ENCODE results near the gene KRTAP22-1.

The KRTAP22-1 gene

DNA sequence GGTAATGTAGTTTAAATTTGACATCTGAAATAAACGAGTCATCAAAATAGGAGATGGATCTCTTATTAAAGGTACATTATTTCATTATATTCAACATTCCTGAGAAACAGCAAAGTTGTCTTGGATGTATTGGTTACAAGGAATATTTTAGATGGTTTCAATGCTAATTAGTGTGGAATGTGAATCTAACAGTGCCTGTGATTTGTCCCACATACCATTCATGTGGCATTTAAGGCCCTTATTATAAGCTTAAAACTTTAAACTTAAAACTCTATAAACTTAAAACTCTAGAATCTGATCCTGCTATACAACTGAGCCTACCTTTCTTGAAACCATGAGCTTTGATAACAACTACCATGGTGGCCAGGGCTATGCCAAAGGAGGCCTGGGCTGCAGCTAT is at the start of gene KRTAP22-1:
KRTAP22-1 (plus strand) TSS at position 301 of the 400 bp plus-strand sequence.
- DNase-seq, result no peak

DNA sequence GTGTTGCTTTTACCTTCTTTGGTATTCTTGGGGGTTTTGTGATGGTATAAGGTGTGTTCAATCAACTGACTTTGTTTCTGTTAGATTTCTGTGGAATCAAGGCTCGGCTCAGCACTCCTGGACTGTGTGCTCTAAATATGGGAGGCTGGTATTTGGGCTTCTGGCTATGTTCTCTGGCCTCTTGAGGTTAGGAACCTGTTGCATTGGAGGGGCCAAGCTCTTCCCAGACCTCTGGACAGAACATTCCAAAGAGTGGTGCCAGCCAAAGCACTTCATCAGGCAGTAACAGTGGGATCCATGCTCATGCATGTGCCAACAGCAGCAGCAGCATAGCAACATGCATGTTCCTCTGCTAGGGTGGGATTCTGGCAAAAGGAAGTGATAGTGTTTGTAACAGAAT is 48.1 kb upstream of the KRTAP22-1 start:
- no peak for DNase-seq

DNA sequence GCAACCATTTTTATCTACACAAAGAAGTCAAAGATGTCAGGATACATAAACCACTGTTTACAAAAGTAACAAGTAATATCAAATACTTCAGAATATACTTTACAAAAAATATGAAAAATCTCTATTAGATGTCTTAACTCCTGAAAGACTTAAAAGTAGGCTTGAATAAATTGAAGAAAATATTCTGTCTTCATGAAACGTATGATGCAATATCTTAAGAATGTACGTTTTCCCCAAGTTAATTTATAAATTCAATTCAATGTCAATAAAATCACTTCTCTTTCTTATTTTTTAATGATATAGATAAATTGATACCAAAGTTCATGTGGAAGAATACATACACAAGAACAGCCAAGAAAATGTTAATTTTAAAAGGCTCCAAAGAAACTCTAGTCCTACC is 45.8 kb upstream of the KRTAP22-1 start:
- no peak for DNase-seq

DNA sequence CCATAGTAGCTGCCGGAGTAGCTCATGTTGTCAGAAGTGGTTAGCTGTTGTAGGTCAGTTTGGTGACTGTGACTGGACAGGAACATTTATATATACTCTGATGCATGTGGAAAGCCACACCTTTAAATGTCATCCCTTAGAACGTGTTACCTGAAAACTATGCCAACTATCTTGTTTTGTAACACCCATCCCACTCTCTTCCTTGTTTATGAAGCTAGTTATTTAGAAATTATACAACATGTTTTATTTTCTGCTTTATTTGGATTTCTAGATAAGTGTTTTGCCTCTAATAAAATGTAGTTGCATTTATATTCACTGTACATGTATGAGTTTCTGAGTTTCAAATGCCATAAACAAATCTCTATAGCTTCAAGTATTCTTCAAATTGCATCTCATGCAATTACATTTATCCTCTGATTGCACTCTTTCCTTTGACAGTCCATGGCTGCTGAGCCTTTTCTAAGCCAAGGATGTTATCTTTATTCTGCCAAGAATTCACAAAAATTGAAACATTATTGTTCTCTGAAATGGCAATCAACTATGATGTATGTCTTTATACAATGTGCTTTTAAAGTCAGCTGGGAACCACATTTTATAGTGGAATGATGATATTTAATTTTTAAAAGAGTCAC is 39.5 kb upstream of the KRTAP22-1 start, which contains the start of gene KRTAP19-7:
KRTAP19-7 (minus strand) TSS at position 51 of the 632 bp plus-strand sequence; CDS start at position 26, 25 bp downstream.
- no peak for DNase-seq

DNA sequence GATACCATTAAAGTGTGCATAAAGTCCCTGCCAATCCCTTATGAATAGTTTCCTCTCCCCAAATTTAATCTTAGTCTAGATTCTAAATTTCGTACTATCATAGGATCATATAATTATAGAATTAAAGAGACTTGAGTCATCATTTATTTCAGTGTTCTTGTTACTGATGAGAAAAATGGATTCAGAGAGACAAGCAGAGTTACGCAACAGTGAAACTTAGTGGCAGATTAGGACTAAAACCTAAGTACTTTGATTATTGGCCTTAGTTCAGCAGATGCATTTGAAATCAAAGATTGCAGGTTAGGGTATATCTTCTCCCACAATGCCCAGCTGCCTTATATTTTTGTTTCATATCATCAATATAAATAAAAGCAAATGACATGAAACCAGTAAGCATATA is 38.9 kb upstream of the KRTAP22-1 start:
- DNase-seq, result no peak

DNA sequence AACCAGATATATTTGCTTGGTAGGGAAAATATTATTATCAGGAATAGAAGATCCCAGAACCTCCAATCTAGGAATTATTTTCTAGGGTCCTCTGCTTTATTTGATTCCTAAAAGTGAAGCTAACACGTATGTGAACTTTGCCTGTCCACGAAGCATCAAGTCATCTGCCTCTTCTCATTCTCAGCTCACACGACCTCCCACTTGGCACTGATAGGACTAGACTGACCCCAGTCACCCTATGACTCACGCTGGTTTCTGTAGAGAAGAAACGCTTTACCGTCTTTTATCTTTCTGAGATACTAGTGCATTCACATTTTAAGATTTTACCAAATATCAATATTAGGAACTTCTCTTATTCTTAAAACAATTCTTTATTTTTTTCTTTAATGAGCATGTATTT is 37.8 kb upstream of the KRTAP22-1 start:
- DNase-seq, result no peak

DNA sequence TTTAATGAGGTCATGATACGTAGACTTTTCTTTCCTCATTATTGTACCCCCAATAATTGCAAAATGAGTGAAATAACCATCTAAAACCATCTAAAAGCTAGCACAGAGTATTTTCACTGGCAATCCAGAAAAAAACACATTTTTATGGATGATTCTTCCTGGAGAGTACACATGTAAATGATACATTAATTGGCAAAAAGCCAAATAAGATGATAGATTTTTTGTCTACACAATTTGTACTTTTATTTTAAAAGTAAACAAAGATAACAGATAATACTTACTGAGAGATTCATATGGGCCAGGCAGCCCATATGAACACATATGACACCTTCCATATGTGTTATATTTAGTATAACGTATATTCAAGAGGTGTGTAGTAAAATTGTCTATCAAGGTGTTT is 37.3 kb upstream of the KRTAP22-1 start:
- no peak for DNase-seq

DNA sequence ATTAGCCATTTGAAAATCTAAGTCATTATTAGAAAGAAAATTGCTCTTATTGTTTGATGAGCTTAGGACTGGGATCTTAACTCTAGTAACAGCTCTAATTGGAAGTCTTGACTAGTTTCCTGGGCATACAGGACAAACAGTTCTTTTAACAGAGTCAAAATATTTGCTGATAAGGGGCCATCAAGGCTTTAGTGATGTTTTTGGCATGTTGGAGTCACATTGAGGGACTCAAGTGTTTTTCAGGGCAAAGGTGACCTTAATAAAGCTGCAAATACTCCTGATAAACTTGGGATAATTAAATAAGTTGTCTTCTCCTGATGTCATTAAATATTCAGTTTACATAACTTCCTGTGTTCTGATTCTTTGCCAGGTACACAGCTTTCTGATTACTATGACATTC is 33.3 kb upstream of the KRTAP22-1 start:
- DNase-seq, result no peak

DNA sequence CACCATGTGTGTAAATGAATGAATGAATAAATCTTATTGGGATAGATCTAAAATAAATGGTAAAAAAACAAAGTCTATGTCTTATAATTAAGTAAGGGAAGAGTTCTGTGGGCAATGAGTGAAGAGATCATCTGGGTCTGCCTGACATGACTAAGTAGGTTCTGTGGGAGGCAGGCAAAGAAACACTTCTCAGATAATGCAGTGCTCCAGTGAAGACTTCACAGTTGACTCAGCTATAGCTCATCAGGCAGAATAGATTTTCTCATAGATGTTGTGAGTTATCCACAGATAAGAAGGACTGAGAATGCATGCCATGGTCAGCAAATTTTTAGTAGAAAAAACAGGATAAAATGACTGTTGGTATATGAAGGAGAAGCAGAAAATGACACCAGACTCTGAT is 23.1 kb upstream of the KRTAP22-1 start:
- DNase-seq, result no peak

DNA sequence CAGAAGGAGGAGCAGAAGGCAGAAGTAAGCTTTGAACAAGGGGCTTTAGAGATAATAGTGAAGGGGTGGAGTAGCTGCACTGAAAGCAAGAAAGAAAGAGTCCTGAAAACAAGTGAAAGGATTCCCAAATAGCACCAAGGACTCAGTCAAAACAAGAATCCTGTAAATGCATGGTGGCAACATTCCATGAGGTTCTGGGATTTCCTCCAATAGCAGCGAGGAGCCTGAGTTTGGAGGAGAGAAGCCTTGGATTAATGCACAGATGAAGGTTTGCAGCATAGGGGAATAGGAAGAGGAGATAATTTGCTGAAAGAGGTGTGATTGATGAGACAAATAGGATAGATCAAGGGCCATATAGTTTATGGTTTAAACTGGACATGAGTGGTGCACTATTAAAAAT is 21.5 kb upstream of the KRTAP22-1 start:
- DNase-seq, result no peak

DNA sequence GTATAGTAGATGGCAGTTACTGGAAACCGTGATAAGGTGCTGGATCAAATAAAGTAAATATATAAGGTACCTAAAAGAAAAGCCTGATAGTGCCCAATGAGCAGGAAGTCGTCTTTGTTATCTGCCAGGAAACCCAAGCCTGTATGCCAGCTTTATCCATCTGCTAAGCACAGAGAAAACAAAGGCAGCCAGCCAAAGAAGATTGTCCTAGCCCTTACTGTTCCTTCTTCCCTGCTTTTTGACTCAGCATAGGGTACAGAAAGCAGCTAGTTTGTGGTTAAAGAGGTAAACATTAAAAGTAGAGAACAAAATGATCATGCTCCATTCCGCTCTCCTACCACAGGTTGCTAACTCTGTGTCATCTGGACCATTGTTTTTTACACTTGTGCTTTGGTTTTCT is 20.8 kb upstream of the KRTAP22-1 start:
- no peak for DNase-seq

DNA sequence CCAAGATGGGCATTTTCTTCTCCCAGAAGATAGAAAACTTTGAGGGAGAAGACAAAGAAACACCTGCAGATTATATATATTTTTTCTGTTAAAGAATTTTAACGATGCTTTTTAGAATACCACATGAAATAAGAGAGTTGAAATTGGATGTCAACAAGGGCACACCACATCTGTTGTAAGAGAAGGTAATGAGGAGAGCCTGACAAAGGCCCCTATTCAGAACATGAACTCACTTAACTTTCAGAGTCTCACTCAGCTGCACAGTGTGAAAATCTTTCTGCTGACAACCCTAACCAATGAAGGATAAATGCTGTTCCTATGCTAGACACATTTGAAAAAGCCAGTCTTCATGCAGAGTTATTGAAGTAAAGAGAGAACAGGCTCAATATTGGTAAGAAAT is 18.0 kb upstream of the KRTAP22-1 start:
- no peak for DNase-seq

DNA sequence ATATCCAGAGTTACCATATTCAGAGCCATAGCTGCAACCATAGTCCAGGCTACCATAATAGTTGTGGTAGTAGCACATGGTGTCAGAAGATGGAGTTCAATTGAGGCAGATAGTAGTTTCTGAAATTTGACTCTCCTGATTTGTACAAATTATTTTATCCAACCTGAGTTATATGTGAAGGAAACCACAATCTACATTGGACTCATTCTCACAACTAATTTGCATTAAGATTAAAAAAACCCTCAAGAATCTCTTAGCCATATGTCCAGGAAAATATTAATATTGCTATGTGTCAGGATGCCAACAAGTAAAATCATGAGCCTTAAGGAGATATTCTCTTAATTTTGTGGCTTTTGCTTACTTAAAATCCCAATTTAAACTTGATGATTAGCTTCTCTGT is 10.6 kb upstream of the KRTAP22-1 start, which contains the start of gene KRTAP22-2:
KRTAP22-2 (minus strand) TSS at position 101 of the 400 bp plus-strand sequence.
- no peak for DNase-seq

DNA sequence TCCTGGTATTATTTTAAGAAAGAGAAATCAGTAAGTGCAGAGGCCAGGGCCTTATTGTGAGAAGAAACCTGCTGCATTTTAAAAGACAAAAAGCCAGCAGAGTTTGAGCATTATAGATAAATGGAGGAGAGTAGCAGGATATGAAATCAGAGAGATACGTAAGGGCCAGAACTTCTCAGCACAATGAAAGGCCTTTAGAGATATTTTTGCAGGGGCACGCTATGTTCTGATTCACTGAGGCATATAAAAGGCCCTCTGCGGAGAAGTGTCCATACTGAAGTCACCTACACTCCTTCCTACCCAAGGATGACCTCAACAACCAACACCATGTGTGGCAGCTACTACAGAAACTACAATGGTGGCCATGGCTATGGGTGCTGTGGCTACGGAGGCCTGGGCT is 8.7 kb upstream of the KRTAP22-1 start, which contains the start of gene KRTAP6-3:
KRTAP6-3 (plus strand) TSS at position 301 of the 400 bp plus-strand sequence; CDS start at position 307, 6 bp downstream.
- DNase-seq, result no peak

DNA sequence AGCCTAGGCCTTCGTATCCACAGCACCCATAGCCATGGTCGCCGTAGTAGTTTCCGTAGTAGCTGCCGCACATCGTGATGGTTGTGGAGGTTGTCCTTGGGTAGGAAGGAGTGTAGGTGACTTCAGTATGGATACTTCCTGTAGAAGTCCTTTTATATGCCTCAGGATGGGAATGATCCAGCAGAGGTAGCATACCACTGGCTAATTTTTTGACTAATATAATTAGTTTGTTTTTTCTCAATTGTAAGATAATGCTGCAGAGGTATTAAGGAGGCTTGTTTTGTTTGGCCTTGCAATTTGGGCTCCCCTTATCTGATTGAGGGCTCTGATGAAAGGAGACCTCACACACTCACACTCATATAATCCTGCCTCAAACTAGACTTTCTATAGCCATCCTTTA is 2.1 kb upstream of the KRTAP22-1 start, which contains the start of gene KRTAP6-2:
KRTAP6-2 (minus strand) TSS at position 101 of the 400 bp plus-strand sequence; CDS start at position 73, 28 bp downstream.
- no peak for DNase-seq

DNA sequence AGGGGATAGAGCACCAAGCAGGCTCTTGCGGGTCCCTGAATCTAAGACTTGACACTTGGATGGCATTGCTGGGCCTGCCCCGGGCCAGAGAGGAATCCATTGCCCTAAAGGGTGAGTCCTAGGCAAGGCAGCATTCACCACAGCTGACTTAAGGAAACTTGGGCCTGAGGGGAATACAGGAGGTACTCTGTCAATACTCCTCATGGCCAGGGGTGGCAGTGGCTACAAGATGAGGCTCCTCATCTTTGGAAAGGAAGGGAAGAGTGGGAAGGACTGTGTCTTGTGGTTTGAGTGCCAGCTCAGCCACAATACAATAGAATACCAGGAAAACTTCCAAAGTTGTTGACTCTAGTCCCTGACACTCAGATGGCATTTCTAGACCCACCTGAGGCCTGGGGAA is 5.1 kb downstream of the KRTAP22-1 start:
- DNase-seq, result no peak

DNA sequence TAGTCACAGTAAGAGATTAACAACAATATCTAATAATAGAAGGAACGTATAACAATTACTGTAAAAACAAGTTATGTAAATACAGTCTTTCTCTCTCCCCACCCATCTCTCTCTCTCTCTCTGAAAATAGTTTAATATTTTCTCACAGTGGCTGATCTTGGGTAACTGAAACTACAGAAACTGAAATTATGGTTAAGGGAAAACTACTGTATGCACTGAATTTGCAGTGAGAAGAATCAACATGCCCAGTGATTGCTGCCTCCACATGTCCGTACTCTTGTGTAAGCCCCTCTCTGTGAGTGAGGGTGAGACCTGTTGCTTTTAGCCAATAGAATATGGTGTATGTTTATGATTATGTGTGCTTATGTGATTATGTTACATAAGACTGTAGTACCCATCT is 11.2 kb downstream of the KRTAP22-1 start:
- no peak for DNase-seq

DNA sequence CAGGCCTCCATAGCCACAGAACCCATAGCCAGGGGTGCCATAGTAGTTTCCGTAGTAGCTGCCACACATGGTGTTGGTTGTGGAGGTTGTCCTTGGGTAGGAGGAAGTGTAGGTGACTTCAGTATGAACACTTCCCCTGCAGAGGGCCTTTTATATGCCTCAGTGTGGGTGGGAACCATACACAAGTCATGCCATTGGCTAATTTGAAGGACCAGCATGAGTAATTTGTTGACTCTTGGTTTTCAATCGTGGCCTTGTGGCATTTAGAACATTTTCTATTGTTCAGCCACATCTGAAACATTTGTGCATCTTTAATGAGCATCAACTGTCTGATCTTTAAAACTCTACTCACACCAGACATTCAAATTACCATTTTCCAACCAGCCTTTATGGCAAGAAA is 12.9 kb downstream of the KRTAP22-1 start, which contains the start of gene KRTAP6-1:
KRTAP6-1 (minus strand) TSS at position 95 of the 400 bp plus-strand sequence; CDS start at position 69, 26 bp downstream.
- no peak for DNase-seq

DNA sequence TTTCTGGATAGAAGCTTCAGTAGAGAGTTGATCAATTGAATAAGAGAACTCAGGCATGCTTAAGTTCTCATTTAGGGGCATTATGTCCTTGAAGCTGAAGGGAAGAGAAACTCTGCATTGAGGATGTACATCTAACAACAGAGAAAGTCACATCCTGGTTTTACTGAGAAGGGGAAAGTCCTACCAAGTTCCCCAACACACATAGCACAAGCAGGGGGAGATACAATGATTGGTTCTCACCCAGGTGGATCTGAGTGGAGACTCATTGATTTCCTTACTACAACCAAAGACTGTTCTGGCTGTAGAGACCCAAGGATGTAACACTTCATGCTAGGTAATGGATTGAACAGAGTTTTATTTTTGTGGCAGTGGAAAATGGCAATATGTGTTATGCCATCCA is 14.3 kb downstream of the KRTAP22-1 start:
- DNase-seq, result no peak

DNA sequence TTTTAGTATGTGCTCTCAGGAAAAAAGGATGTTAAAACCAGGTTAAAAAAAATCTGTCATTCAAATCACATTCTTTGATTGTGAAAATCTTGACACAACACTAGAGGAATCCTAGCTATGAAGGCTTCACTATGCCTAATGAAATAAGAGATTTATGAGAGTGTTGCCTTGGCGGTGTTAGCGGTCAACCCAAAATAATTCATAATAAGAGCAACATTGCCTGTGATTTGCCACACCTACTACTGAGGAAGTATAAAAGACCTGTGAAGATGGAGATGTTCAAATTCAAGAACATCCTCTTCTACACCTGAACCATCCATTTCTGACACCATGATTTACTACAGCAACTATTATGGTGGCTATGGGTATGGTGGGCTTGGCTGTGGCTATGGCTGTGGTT is 15.2 kb downstream of the KRTAP22-1 start, which contains the start of gene KRTAP20-1:
KRTAP20-1 (plus strand) TSS at position 301 of the 400 bp plus-strand sequence; CDS start at position 331, 30 bp downstream.
- no peak for DNase-seq

DNA sequence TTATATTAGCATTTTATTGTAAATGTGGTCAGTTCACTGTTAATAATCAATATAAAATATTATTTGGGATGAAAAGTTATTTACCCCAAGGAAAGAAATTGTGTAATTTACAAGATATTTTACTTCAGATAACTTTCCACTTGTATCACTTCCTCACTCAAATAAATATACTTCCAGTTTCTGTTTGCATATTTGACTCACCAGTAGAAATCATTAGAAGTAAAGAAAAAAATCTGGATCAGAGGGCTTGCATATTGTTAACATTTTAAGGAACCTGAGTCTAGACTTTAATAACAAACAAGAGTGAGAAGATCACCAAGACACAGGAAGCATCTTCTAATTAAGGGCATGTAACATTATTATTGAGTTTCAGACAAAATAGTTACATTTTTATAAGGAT is 19.2 kb downstream of the KRTAP22-1 start:
- DNase-seq, result no peak

DNA sequence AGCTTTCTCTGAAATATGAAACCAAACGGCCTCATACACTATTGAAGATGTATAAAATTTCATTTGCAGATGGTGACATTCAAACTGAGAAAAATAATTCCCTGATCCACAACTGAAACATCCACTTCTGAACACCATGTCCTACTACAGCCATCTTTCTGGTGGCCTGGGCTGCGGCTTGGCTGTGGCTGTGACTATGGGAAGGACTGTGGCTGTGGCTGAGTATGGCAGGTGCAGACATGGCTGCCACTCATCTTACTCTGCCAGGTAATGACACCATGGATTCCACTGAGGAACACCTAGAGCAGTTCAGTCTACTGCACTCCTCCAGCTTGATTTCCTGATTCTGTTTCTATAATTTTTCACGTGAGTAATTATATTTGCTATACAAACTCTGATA is 19.6 kb downstream of the KRTAP22-1 start, which contains the start of gene KRTAP20-4:
KRTAP20-4 (plus strand) TSS at position 106 of the 400 bp plus-strand sequence.
- DNase-seq, result no peak

DNA sequence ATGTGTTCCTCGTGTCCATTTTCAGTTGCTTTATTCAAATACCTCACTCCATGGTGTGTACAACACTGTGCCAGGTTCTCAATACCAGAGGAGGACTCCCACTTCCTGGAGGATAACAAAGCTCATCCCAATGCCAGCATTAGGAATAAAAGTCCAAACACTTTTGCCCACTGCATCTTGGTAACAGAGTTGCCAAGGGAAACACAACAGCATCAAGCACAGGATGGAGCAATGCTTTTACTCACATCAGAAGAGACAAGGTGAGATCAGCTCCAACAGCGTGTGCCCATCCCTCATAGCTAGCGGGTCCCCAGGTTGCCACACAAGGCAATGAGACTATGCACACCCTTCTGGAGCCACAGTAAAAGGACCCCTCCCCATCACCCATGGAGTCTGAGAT is 22.5 kb downstream of the KRTAP22-1 start:
- DNase-seq, result no peak

DNA sequence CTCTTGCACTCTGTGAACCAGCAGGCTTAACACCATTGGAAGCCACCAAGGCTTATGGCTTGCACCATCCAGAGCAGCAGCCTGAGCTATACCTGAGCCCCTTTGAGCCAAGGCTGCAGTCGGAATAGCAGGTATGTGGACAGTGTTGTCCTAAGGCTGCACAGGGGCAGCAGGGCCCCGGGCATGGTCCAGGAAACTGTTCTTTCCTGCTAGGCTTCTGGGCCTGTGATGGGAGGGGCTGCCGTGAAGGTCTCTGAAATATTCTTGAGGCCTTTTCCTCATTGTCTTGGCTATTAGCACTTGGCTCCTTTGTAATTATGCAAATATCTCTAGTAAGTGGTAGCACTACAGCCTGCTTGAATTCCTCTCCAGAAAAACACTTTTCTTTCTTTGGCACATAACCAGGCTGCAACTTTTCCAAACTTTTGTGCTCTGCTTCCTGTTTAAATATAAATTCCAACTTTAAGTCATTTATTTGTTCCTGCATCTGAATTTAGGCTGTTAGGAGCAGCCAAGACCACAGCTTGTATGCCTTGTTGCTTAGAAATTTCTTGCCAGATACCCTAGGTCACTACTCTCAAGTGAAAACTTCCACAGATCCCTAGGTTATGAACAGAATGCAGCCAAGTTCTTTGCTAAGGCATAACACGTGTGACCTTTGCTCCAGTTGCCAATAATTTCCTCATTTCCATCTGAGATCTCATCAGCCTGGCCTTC is 24.7 kb downstream of the KRTAP22-1 start:
- no peak for DNase-seq

All from NCI-H510A treated with DMSO at 0.1 percent for 48 hours (cell line).